ENCODE results near the gene SHC3.

- TF ChIP-seq POLR2A (IDR thresholded peaks at IDR 0.05; ENCODE audit: low read depth, low read length) (no peak), NFE2L2 (IDR thresholded peaks at IDR 0.05; ENCODE audit: low read depth, low read length) (no peak), CTCF (conservative IDR thresholded peaks at IDR 0.05; ENCODE audit: low read depth, low read length) (no peak), SMC3 (IDR thresholded peaks at IDR 0.05; ENCODE audit: low read depth, low read length) (no peak), USF2 (IDR thresholded peaks at IDR 0.05; ENCODE audit: low read depth, low read length) (no peak)
Observed at GRCh38 chr9:89002987-89003386, 175.6 kb downstream of the SHC3 start.
